Heart left ventricle (tissue), 16 donors: ENCODE measurements around the gene ST8SIA5. TPM values are rescaled to one million over a fixed set of nuclear protein-coding genes. Genes with fewer than 3 reads are reported as not detected.
A peak's percentile ranks its signal among the peaks of the same experiment; 100 is the strongest.

ENCODE experiments used
- ATAC-seq, 4 donors: fragments of 200-7000 bp; cut with Tn5 transposase; one replicate each; pipeline ENCODE4 v1.9.1; 2020 to 2022; ENCODE audit warnings: moderate library complexity in 4 of 4, mild to moderate bottlenecking in 3 of 4, moderate number of reproducible peaks in 1 of 4
- DNase-seq, 5 donors: peaks; one replicate each; pipeline ENCODE4 v3.0.0-alpha.2; 2020
- H3K27ac ChIP-seq, 12 donors: fragments of 200-600 bp; sonication (generic) in 4 of 12; one replicate each; pipeline versions ENCODE4 v1.5.0 to v1.8.0; 2016 to 2022; ENCODE audit warnings: mild to moderate bottlenecking in 2 of 12
- H3K27me3 ChIP-seq, 9 donors: fragments of 200-600 bp; sonication (generic) in 2 of 9; one replicate each; pipeline versions ENCODE4 v1.5.1 to v1.8.0; 2016 to 2022; ENCODE audit warnings: mild to moderate bottlenecking in 3 of 9
- H3K36me3 ChIP-seq, 9 donors: fragments of 200-600 bp; sonication (generic) in 2 of 9; one replicate each; pipeline versions ENCODE4 v1.5.0 to v1.8.0; 2018 to 2022; ENCODE audit warnings: mild to moderate bottlenecking in 2 of 9
- H3K4me1 ChIP-seq, 12 donors: fragments of 200-600 bp; sonication (generic) in 4 of 12; one replicate each; pipeline versions ENCODE4 v1.5.0 to v1.8.0; 2016 to 2022; ENCODE audit warnings: mild to moderate bottlenecking in 3 of 12
- H3K4me3 ChIP-seq, 12 donors: fragments of 200-600 bp; sonication (generic) in 4 of 12; one replicate each; pipeline versions ENCODE4 v1.5.0 to v1.8.0; 2017 to 2022; ENCODE audit warnings: mild to moderate bottlenecking in 9 of 12, moderate library complexity in 4 of 12
- H3K9me3 ChIP-seq, 12 donors: fragments of 200-600 bp; sonication (generic) in 4 of 12; one replicate each; pipeline versions ENCODE4 v1.5.0 to v1.8.0; 2016 to 2022; ENCODE audit warnings: mild to moderate bottlenecking in 1 of 12
- CTCF ChIP-seq, 12 donors: fragments of 200-600 bp; sonication (generic) in 4 of 12; IDR thresholded peaks; one replicate each; pipeline versions ENCODE4 v1.5.0 to v1.8.0; 2018 to 2022; ENCODE audit warnings: antibody characterized with exemption in 12 of 12, mild to moderate bottlenecking in 5 of 12
- POLR2A ChIP-seq, 2 donors: fragments of 450-650 bp; IDR thresholded peaks; one replicate each; pipeline ENCODE4 v1.6.1; 2017; ENCODE audit warnings: antibody characterized with exemption in 2 of 2, mild to moderate bottlenecking in 2 of 2, moderate library complexity in 2 of 2
- WGBS, 4 donors: extraction: QIAGEN DNeasy Blood & Tissue Kit in 2 of 4; methylation state at CpG; one replicate each; pipeline versions ENCODE4 v1.1.5 to v1.1.7; 2013 to 2018; 5-methylcytosine and 5-hydroxymethylcytosine counted together
- intact Hi-C, 10 donors: fragments of 100-400 bp; cut with DNase I; formaldehyde crosslinking; loops; one replicate each; pipeline versions ENCODE4 v1.11.1 to v1.14.2; 2022
- polyA plus RNA-seq, 2 donors: library from polyadenylated mRNA; stranded (reverse); fragments of 200-250 nt; gene quantifications; one replicate each; pipeline ENCODE4 v1.2.3, GENCODE V29; 2013
- total RNA-seq, 9 donors: library from RNA; depleted of rRNA in 2 of 9; stranded (reverse); fragments of >200 nt in 2 of 9; fragmentation: NEBNext Ultra II Directional in 3 of 9; extraction: Animal tissue kit (Norgen Biotek cat#: 25700) in 3 of 9; gene quantifications; one replicate each; pipeline versions ENCODE4 v1.1.0 to v1.2.4, GENCODE V29; 2016 to 2023
- donor health status: ischemic (EF 13 %, LVEDD 7.1; RV severe dilation, severe dysfunction).
- donor health status: healthy with polysubstance abuse.
- donor health status: DM: no; HTN: yes; CAD: no.
- donor health status: DM: no; HTN: no; CAD: no.
- donor health status: ischemic (EF 25% LVEDD 6.9; RV normal size, moderate dysfunction).
- donor health status: ischemic (EF 25% LVEDD 5.7; RV mildly dilated, moderate dysfunction).
- donor health status: healthy.
- donor health status: DM: yes; HTN: yes; CAD: no.
- donor health status: ischemic (EF 35%, LVEDD 5.7; RV mildly dilated, moderate dysfunction).
- donor health status: nonischemic (EF 11% LVEDD 7.7; RV severe dilation, severe dysfunction).
- donor health status: DM: yes; HTN: yes; CAD: no.
- donor health status: PGD.
- donor health status: ischemic (EF 29% LVEDD 5.4; RV normal size, mild dysfunction).
- donor health status: nonischemic (EF 23%, LVEDD 6.1; RV moderate dilation, normal function).

ST8SIA5 gene
- total and polyA plus RNA-seq, 11 donors, result 3.8 to 24.4 (median 6.8) TPM

GRCh38 chr18:46702471-46702870 is 54.4 kb downstream of the ST8SIA5 start:
- Histone ChIP-seq H3K27me3 (no peaks in the 10 kb centered on the region), H3K4me1 (peaks cover 0 to 8% (median 0%) of the 10 kb centered on the region in 12 donors), H3K9me3 (no peaks in the 10 kb centered on the region), H3K36me3 (no peaks in the 10 kb centered on the region), H3K4me3 (no peak overlapping the region), H3K27ac (no peak overlapping the region)
- ATAC-seq, result no peak
- WGBS, 4 donors, result 78 to 96% (median 89%) methylated on average over 5 to 6 of the region's 6 CpGs
- intact Hi-C loops, result no loop called here
- no peak for DNase-seq
- TF ChIP-seq CTCF (IDR thresholded peaks at IDR 0.05), result no peak
- TF ChIP-seq POLR2A (IDR thresholded peaks at IDR 0.05), result no peak

GRCh38 chr18:46700066-46700824 is 56.6 kb downstream of the ST8SIA5 start:
- no peak for ATAC-seq
- no peaks in the 10 kb centered on the region for H3K36me3 ChIP-seq
- no peak overlapping the region for H3K27ac ChIP-seq
- H3K4me3 ChIP-seq, result no peak overlapping the region
- H3K9me3 ChIP-seq, result no peaks in the 10 kb centered on the region
- intact Hi-C loops, result no loop called here
- WGBS, 4 donors, result 64 to 75% (median 72%) methylated on average over 3 to 5 of the region's 5 CpGs
- peaks cover 0 to 10% (median 0%) of the 10 kb centered on the region in 12 donors for H3K4me1 ChIP-seq
- H3K27me3 ChIP-seq, result no peaks in the 10 kb centered on the region
- no peak for TF ChIP-seq POLR2A (IDR thresholded peaks at IDR 0.05)
- no peak for TF ChIP-seq CTCF (IDR thresholded peaks at IDR 0.05)
- no peak for DNase-seq

- no peaks in the 10 kb centered on the region for H3K27me3 ChIP-seq
- ATAC-seq, result peak in 1 of 4 donors; percentile 48
- TF ChIP-seq POLR2A (IDR thresholded peaks at IDR 0.05) (no peak), CTCF (IDR thresholded peaks at IDR 0.05) (no peak)
- intact Hi-C loops, result loop anchor here in 2 of 10 donors (10.0 kb wide), 2 partner anchors 58 to 218 kb away; partner anchors contain the start of genes KATNAL2 (in 1 of the 2), PIAS2 (in 1 of the 2) and ST8SIA5 (in 1 of the 2)
- H3K4me1 ChIP-seq, result peaks cover 0 to 10% (median 0%) of the 10 kb centered on the region in 12 donors
- H3K27ac ChIP-seq, result peak overlapping the region in 8 of 12 donors; percentile 29 to 72 (median 41)
- DNase-seq, result no peak
- H3K9me3 ChIP-seq, result no peaks in the 10 kb centered on the region
- H3K4me3 ChIP-seq, result no peak overlapping the region
- no peaks in the 10 kb centered on the region for H3K36me3 ChIP-seq
Measured at GRCh38 chr18:46696702-46697101, 60.2 kb downstream of the ST8SIA5 start.

GRCh38 chr18:46696268-46696667 is 60.6 kb downstream of the ST8SIA5 start:
- DNase-seq, result peak in 4 of 5 donors; percentile 57 to 76 (median 68)

More at GRCh38 chr18:46696268-46696667, 60.6 kb downstream of the ST8SIA5 start:
- Histone ChIP-seq H3K4me1 (peaks cover 0 to 10% (median 0%) of the 10 kb centered on the region in 12 donors), H3K36me3 (no peaks in the 10 kb centered on the region), H3K9me3 (no peaks in the 10 kb centered on the region), H3K27me3 (no peaks in the 10 kb centered on the region), H3K4me3 (no peak overlapping the region), H3K27ac (peak overlapping the region in 8 of 12 donors; percentile 29 to 72 (median 43))
- ATAC-seq, result peak; percentile 80 to 93 (median 88)
- 40 to 43% (median 41%) methylated on average over 3 of the region's 3 CpGs for WGBS, 4 donors
- intact Hi-C loops, result loop anchor here in 2 of 10 donors (10.0 kb wide), 2 partner anchors 59 to 219 kb away; partner anchors contain the start of genes KATNAL2 (in 1 of the 2), PIAS2 (in 1 of the 2) and ST8SIA5 (in 1 of the 2)
- TF ChIP-seq CTCF (IDR thresholded peaks at IDR 0.05), result no peak
- no peak for TF ChIP-seq POLR2A (IDR thresholded peaks at IDR 0.05)
